Neural cell (in vitro differentiated cells): ENCODE results near the gene CNGA3.

Source experiments
- EZH2 ChIP-seq: fragments of 200-600, 300-800 bp; shearing (Covaris generic), sonication (generic); IDR thresholded peaks from 2 replicates; pipeline ENCODE4 v1.6.1; 2014; ENCODE audit warnings: antibody characterized with exemption, low read length, borderline replicate concordance, mild to moderate bottlenecking; ENCODE audit not compliant: insufficient read depth, poor library complexity, severe bottlenecking
- TF ChIP-seq, protein P1 (sequence below): fragments of 450-650 bp; IDR thresholded peaks from 2 replicates; pipeline ENCODE4 v1.5.1; 2014; ENCODE audit warnings: antibody characterized with exemption, mild to moderate bottlenecking, moderate library complexity; ENCODE audit not compliant: poor library complexity, severe bottlenecking

DNA sequence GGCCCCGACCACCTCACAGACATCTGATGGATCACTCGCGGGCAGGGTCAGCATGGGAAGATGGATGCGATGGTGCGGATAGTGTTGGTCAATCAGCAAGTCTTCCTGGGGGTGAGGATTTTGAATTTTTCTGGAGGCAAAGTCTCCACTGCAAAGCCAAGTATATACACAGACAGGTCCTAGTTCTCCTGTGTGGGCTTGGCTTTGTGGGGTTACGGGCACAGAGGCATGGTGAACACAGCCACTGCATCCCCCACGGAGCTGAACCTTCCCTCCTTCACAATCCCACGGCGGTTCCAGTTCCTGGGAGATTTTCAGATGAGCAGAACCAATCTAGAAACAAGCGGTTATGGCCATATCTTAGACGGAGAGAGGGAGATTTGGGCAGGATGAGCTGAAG is 35.8 kb downstream of the CNGA3 start:
- TF ChIP-seq, protein P1, sequence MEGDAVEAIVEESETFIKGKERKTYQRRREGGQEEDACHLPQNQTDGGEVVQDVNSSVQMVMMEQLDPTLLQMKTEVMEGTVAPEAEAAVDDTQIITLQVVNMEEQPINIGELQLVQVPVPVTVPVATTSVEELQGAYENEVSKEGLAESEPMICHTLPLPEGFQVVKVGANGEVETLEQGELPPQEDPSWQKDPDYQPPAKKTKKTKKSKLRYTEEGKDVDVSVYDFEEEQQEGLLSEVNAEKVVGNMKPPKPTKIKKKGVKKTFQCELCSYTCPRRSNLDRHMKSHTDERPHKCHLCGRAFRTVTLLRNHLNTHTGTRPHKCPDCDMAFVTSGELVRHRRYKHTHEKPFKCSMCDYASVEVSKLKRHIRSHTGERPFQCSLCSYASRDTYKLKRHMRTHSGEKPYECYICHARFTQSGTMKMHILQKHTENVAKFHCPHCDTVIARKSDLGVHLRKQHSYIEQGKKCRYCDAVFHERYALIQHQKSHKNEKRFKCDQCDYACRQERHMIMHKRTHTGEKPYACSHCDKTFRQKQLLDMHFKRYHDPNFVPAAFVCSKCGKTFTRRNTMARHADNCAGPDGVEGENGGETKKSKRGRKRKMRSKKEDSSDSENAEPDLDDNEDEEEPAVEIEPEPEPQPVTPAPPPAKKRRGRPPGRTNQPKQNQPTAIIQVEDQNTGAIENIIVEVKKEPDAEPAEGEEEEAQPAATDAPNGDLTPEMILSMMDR, result no peak
- TF ChIP-seq EZH2, result no peak
